NCI-H748 (cell line): ENCODE measurements around the gene TMEM106C.

Experiments
- DNase-seq: peaks from one replicate; lab custom pipeline; 2025; ENCODE audit not compliant: unreplicated experiment; lab: John Stamatoyannopoulos, UW

Gene TMEM106C

DNA sequence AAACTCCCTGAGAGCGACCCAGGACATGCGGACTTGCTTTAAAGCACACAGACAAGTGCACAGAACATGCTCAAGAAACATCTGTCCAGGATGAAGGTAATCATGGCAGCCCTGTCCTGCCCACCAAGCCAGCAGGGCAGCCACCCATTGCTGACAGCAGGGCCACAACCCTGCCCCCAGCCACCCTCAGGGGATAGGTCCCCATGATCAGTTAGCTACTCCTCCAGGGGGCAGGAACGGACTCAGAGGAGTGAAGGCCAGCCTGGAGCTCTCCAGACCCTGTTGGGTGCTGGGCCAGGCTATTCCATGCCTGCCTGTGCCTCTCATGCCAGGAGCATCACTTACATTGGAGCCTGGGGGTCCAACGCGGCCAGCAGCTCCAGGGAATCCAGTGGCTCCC is 15.8 kb downstream of the TMEM106C start:
- no peak for DNase-seq

DNA sequence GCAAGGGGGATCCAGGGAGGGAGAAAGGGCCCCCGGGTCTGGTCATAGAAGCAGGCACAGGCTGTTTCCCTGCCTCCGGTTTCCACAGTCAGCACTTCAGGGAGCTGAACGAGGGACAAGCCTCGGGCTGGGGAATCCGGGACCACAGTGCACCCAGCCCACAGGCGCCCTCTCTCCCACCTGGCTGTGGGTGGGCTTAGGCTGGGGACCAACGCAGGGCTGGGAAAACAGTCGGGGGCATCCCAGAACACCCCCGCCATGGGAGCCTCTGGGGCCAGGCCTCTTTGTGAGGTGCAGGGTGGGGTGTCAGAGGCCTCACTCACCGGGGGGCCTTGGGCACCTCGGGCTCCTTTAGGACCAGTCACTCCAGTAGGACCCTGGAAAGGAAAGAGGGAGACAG is 16.3 kb downstream of the TMEM106C start:
- no peak for DNase-seq

DNA sequence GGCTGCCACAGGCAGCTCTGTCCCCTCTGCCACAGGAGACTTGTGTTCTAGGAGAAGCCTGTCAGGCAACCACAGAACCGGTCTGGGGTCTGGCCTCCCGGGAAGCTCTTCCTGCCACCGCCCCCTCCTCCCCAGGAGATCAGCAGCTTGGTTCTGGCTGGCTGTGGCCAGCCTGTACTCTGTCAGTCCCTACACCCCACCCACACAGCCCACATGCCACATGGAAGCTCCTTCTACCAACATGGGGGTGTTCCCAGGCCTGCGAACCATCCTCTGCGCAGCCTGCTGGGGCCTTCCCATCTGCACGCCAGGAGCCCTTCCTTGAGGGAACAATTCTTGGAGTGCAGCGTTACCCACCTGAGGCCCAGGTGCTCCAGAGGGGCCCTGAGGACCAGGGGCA is 16.8 kb downstream of the TMEM106C start:
- no peak for DNase-seq

DNA sequence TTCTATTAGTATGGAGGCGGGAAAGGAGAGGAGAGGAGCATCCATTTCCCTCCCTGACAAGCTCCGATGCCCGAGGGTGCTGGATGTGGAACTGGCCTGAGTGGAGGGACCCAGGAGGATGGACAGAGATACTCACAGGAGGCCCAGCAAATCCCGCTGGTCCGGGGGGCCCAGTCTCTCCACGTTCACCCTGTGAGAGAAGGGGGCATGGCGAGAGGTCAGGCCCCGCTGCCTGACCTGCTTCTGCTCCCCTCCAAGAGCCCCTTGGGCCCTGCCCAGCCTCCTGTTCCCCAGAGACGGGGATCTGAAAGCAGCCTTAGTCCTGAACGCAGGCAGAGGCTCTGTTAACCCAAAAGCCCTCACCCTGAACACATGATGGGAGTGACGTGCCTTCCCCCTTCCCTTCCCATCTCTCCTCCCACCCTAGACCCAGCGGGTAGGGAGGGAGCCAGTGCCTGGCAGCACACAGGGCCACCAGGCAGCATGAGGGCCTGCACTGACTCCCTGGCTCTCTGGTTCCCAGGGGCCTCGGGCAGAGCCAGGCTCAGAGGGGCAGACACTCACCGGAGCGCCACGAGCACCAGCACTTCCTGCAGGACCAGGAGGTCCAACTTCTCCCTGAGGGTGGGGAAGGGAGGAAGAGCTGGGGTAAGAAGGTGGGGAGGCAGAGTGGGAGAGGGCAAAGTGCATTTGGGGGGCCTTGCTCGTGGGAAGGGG is 17.5 kb downstream of the TMEM106C start:
- no peak for DNase-seq

DNA sequence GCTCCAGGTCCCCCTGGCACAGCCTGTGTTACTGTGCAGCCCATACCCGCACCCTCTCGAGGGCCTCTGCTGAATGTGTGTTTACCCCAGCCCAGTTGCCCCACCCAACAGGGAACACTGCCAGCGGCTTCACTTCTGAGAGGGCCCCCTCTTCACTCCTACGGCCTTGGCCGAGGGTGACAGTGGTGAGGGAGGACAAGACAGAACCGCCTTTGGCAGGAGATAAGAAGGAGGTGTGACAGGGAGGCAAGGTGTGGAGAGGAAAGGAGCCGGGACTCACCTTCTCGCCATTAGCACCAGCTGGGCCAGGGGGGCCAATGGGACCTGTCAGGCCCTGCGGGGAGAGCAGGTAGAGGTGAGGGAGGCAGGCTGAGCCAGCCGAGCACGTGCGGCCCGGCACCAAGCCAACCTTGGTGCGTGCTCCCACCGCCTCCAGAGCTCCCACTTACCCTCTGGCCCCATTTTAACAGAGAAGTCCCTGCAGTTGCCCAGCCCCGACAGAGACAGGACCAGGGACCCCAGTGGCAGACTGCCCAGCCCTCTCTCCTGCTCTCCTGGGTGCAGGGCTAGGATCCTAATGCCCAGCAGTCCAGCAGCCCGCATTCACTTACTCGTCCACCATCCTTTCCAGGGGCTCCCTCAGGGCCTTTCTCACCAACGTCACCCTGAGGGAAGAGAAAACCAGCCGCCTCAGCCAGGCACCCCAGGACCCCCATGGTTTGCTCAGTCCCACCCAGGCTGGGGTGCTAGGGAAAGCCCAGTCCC is 18.3 kb downstream of the TMEM106C start:
- DNase-seq: no peak

DNA sequence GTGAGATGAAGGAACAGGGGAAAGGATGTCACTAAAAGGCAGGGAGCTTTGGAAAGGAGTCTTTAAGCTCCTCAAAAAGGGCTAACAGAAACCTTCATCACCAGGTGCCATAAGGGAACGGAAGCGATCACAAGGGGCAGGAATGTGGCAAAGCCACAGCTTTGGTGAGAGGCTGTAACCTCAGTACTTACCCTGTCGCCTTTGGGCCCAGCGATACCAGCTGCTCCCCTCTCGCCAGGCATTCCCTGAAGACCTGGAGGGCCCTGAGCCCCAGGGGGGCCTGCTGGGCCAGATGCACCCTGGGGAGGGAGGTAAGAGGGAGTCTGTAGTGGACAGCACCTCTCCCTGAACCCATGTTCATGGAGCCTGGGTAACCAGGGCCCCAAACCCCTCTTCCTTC is 18.9 kb downstream of the TMEM106C start:
- no peak for DNase-seq

DNA sequence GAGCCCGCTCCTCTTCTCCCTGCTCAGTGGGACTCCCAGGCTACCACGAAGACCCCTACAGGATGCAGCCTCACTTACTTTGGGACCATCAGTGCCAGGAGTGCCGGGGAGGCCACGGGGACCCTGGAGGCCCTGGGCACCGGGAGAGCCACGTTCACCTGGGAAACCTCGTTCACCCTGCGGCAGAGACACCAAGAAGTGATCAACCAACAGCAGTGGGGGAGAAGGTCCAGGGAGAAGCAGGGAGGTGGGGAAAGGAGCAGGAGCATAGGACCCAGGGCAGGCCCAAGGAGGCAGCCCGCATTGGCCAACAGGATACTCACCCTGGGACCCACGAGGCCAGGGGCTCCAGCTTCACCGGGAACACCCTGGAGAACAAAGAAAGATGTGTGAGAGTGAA is 19.4 kb downstream of the TMEM106C start:
- DNase-seq: no peak

DNA sequence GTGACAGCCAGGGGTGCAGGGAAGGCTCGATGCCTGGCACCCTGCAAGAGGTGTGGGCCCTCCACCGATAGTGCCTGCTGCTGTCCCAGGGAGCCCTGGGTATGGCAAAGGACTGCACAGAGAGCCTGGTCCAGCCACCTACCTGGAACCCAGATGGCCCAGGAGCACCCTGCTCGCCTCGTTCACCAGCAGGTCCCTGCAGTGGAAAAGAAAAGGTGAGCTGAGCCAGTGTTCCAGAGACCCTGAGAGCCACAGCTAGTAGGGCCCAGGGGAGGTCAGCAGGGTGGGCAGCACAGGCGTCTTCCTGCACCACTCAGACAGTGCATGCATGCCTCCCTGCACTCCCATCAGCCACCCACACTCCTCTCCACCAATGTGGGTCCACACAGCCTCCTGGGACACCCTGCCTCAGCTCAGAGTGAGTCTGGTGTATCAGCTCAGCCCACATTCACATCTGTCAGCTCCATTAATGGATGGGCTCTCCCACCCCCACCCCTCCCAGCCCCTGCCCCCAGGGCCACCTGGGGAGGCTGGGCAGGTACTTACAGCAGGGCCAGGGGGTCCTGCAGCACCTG is 20.2 kb downstream of the TMEM106C start:
- DNase-seq: no peak

DNA sequence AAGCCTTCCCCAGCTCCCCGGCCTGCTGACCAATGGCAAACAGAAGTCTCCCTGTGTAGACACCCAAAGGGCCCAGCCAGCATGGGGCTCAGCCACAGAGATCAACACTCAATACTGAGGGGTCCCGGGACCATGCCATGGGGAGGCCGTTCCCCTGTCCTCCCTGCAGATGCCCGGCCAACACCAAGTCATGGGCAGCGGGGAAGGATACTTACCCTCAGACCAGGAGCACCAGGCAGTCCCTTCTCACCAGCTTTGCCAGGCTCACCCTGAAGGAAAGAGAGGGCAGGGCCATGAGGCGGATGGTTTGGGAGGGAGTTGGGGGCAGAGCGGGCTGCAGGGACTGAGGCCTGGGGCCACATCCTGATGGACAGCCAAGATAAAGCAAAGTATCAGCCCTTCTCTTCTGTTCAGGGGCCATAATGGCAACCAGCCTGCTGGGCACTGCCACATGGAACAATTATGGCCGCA is 21.0 kb downstream of the TMEM106C start:
- DNase-seq: no peak

DNA sequence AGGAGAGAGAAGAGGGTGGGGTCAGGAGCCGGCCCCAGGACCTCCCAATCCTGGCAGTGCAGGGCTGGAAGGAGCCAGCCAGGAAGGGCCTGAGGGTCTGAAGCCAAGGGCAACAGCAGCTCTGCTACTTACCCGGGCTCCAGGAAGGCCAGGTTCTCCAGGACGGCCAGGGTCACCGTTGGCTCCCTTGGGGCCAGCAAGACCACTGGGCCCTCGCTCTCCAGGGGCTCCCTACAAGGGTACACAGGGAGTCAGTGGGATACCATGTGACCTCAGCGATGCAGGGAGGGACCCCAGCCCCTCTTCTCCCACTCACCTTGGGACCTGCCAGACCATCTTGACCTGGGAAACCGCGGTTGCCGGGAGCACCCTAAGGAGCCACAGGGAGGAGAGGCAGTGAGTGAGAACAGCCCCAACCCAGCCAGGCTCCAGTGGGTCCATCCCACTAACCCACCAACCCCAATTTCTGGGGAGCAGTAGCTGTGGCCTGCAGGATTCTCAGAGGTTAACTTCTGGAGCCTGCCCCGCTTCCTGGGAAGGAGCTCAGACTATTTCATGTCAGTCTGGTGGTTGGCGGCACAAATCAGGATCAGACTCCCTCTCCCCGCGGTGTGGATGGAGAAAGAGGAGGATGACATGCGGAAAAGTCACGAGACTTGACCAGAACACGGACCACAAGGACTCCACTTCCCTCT is 22.3 kb downstream of the TMEM106C start:
- no peak for DNase-seq

DNA sequence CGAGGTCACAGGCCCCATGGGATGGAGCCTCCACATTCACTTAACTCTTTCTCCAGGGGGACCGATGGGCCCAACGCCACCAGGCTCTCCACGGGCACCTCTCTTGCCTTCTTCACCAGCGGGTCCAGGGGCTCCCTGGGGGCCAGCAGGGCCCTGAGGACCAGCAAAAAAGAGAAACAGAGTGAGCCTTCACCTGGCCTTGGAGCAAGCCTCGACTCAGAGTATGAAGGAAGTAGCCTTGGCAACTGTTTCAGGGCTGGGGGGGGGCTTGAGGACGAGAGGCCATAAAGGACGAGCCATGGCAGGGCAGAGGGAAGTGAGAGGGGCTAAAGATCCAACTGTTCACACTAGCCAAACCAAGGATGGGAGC is 22.9 kb downstream of the TMEM106C start:
- no peak for DNase-seq

DNA sequence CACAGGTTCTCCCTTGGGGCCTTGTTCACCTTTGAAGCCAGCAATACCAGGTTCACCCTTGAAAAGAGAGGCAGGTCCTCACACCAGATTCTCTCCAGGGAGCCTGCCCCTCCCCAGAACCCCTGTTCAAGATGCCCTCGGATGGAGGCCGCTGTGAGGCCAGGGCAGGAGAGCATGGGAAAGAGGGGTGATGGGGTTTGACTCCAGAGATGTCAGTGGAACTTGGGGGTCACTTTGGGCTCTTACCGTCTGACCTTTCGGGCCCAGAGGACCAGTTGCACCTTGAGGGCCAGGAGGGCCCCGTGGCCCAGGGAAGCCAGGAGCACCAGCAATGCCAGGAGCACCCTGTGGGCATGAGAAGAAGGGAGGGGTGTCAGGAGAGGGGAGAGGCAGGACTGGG is 23.4 kb downstream of the TMEM106C start:
- DNase-seq: no peak

DNA sequence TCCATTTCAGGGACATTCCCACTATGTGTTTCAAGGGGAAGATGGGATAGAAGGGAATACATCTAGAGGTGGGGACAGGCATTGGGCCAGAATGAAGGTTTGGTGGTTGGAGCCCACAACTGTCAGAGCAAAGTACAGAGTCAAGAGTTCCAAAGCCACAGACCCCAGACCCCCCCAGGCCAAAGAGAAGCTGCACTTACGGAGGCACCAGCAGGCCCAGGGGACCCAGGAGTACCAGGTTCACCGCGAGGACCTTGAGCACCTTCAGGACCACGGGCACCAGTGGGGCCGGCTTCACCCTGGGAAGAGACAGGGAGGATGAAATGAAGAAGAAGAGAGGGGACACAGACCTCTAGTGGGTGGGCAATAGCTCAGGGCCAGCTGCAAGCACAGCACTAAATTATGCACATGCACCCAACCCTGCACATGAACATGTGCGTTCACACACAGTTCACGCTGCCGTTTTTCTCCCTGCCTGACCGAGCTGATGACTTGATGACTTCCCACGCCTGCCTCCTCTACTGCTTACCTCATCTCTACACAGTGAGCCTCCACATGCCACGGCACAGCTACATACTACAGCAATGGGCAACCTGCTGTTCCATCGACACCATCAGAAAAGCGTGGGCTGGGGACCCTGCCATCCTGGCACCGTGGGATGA is 24.1 kb downstream of the TMEM106C start:
- DNase-seq: no peak

DNA sequence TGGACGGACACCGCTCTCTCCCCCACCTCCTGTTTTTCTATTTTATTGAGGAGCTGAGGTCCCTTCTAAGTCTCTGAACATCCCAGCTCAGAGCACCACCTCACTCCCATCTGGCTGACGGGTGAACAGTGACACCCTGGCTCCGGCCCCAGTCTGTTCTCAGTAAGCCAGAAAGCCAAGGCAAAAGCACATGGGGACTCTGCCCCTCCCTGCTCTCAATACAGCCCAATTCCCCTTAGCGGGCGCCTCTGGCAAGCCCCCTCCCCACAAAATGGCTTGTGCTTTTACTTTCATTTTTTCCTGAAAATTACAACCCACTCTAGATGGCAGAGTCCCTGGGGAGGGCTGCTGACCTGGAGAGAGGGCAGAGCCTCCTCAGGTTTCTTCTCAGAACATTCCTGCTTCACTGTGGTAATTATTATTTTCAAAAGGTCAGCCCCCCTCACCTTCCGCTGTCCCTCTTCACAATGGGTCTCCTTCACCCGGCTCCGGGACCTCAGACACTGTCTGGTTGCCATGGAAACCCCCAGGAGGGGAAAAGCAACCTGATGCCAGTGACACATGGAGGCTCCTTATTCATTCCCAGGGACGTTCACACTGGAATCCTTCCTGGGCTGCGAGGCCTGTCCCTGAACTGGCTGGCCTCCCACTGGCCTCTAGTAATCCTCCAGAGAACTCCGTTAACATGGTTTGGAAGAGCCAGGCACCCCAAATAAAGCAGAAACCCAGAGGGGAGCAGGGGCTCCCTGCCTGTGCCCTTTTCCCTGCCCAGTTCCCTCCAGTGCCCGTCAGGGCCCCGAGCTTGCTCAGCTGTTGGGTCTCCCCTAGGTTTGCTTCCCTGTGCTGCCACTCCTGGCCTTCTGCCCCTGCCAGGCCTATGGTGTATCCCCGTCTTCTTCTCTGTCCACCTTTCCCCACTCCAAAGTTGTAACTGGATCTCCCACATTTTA is 25.0 kb downstream of the TMEM106C start:
- DNase-seq: peak; percentile 37

DNA sequence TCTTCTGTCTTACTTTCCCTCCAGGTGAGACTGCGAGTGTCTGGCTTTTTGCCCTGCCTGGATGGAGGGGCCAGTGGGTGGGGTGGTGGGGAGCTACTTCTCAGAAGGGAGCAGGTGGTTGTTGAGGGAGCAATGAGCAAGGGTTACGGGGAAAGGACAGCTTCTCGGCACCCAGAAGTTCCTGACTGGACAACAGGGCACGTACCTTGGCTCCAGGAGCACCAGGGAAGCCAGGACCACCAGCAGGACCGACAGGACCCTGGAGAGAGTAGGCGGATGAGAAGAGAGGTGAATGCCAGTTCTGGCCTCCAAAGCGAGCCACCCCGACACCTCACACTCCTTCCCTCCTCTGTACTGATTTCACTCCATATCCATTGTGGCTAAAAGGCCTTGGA is 25.6 kb downstream of the TMEM106C start:
- no peak for DNase-seq

DNA sequence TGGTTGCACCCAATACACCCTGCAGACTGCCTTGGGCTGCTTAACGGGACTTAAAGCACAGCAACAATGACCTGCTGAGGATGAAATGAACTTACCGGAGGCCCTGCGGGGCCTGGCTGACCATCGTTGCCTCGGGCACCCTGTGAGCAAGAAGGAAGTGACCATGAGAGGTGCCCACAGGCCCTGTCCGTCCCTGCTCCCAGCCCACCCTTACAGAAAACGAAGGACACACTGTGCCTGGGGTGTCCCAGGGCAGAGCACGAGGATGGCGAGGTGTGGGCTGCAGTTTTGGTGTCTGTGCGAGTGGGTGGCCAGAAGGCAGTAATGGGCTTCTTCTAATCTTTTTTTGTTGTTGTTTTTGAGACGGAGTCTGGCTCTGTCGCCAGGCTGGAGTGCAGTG is 26.3 kb downstream of the TMEM106C start:
- no peak for DNase-seq

DNA sequence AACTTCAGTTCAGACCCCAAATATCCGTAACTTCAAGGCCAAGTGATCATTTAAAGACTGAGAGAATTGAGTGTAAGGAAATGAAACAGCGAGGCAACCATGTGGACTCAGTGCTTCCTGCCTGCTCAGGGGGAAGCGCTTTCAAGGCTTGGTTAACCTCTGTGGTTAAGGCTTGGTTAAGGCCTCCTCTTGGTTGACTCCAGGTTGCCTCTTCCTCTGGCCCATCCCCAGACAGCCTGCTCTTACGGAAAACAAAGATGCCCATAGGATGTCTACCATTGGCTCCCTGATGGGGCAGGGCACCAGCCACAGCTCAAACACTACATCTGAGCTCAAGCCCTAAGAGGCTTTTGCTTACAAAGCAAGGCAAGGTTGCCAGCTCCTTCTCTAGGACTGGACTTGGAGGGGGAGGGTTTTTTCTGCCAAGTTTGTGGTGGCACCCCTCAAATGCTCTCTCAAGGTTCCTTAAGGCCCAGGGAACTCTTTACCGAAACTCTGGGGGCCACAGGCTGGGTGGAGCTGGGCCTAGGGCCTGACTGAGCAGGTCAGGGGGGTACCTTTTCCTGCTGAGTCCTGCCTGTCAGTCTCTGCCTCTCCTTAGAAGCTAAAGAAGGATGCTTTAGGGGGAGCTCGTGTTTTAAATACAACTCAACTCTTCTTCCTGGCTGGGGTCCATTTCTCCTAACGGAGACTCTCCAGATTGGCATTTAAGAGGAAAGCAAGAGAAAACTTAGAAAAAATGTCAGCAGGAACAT is 27.1 kb downstream of the TMEM106C start:
- no peak for DNase-seq

DNA sequence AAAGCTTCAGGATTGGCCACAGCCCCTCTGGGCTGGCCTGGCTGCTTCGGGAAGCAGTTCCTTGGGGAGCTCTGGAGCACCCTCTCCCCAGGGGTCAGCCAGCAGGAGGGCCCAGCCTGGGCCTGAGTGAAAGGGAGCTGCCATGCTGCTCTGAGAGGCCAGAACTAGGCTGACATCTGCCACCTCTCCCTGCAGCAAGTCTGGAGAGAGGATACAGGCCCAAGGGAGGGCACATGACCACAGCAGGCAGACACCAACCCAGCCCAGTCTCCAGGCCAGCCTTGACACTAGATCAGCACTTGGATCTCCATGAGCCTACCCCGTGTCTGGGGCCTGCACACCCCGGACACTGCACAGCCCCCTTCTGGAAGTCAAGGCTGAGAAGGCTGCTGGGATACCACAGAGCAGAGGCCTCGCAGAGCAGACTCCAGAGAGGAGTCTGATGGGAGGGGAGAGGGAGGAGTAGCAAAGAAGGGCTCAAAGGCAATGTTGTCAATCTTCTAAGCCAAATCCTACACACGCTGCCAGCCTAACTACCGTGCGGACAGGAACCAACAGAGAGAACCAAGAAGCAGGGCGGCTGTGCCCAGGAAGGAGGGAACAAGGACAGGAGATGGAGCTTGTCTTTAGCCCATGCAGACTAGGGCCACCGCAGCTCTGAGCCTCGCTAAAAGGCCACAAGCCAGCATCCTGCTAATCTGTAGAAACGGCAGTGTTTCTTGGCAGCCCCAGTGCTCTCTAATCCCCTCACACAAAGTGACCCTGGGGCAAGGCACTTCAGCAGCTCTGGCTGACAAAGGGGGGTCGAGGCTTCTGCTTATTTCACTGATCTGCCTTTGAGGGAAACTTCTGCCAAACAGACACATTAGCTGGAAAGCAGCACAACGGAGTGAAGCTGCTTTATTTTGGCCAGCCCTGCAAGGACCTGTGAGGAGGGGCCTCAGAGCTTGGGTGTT is 28.0 kb downstream of the TMEM106C start:
- no peak for DNase-seq
